ENCODE measurements around the gene CASP8. TPM values are rescaled to one million over a fixed set of nuclear protein-coding genes. Genes with fewer than 3 reads are reported as not detected.

Gene CASP8
- total RNA-seq, 1 donor from 2014 or later, result 14.4 TPM

DNA sequence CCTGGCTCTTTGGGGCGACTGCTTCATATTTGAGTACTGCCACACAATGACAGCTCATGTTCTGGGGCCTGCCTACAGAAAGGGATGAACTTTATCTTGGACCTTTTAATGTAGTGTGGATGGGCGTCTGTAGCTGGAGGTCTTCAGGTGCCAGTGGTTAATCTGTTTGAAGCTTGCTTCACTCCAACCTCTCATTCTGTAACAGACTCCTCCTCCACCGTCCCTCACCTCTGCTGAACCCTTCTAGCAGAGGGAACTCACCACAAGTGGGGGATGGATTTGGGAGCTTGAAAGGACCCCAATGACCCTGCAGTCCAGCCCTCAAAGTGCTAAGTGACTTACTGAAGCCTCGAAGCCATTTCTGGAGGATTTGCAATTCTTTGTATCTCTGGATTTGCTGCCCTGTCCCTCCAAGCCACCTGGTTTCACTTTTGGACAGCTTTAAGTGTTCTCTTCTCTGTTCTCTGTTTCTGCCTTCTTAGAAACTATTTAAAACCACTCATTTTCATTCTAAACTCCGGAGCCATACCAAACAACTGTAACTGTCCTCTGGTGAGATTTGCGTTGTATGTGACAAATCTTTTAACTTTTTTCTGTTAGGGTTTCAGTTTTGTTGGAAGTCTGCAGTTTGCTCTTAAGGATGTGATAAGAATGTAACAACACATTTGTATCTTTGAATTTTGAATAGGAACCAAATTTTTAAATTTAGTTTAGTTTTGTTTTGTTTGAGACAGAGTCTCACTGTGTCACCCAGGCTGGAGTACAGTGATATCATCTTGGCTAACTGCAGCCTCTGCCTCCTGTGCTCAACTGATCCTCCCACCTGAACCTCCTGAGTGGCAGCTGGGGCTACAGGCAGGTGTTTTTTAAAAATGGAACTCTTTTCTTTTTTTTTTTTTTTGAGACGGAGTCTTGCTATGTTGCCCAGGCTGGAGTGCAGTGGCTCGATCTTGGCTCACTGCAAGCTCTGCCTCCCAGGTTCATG lies 37.0 kb upstream of the CASP8 start:
- no peak for DNase-seq (ENCODE audit: low read depth)
- no peaks in the 10 kb centered on the region for H3K9me3 ChIP-seq (ENCODE audit: insufficient read depth, low read depth, low read length)
- no peak overlapping the region for H3K4me3 ChIP-seq (ENCODE audit: insufficient read depth, low read depth, low read length)
- Mint-ChIP-seq H3K4me1 (ENCODE audit: low read depth, unreplicated experiment) (peaks cover 22% of the 10 kb centered on the region), H3K36me3 (ENCODE audit: low read depth, unreplicated experiment) (peaks cover 2% of the 10 kb centered on the region), H3K4me3 (ENCODE audit: unreplicated experiment) (no peak overlapping the region), H3K9me3 (ENCODE audit: unreplicated experiment) (no peaks in the 10 kb centered on the region), H3K27me3 (ENCODE audit: low read depth, unreplicated experiment) (no peaks in the 10 kb centered on the region), H3K27ac (ENCODE audit: unreplicated experiment) (no peak overlapping the region)
- no peaks in the 10 kb centered on the region for H4K20me1 ChIP-seq (ENCODE audit: insufficient read depth, low read length)
- H3K4me2 ChIP-seq (ENCODE audit: low read length), result no peak overlapping the region
- H3K27me3 ChIP-seq (ENCODE audit: insufficient read depth, low read length), result peaks cover 3% of the 10 kb centered on the region
- no peaks in the 10 kb centered on the region for H3K79me2 ChIP-seq (ENCODE audit: insufficient read depth, low read length)
- H3K9ac ChIP-seq (ENCODE audit: low read length), result no peak overlapping the region
- FAIRE-seq, result no peak
- H3K4me1 ChIP-seq (ENCODE audit: insufficient read depth, low read length), result no peaks in the 10 kb centered on the region
- H3K27ac ChIP-seq (ENCODE audit: low read depth, low read length), result no peak overlapping the region
- no peak for TF ChIP-seq EZH2 (IDR thresholded peaks at IDR 0.05; ENCODE audit: insufficient read depth, low read length)
- TF ChIP-seq, protein P1, sequence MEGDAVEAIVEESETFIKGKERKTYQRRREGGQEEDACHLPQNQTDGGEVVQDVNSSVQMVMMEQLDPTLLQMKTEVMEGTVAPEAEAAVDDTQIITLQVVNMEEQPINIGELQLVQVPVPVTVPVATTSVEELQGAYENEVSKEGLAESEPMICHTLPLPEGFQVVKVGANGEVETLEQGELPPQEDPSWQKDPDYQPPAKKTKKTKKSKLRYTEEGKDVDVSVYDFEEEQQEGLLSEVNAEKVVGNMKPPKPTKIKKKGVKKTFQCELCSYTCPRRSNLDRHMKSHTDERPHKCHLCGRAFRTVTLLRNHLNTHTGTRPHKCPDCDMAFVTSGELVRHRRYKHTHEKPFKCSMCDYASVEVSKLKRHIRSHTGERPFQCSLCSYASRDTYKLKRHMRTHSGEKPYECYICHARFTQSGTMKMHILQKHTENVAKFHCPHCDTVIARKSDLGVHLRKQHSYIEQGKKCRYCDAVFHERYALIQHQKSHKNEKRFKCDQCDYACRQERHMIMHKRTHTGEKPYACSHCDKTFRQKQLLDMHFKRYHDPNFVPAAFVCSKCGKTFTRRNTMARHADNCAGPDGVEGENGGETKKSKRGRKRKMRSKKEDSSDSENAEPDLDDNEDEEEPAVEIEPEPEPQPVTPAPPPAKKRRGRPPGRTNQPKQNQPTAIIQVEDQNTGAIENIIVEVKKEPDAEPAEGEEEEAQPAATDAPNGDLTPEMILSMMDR (IDR thresholded peaks at IDR 0.05; ENCODE audit: insufficient read depth, low read depth, low read length), result no peak
- H3K36me3 ChIP-seq (ENCODE audit: insufficient read depth, low read length), result no peaks in the 10 kb centered on the region
- no peak overlapping the region for H2AFZ ChIP-seq (ENCODE audit: low read depth, low read length)

GRCh38 chr2:201228271-201228911 lies 31.9 kb upstream of the CASP8 start:
- Mint-ChIP-seq H3K27ac (ENCODE audit: unreplicated experiment) (no peak overlapping the region), H3K4me1 (ENCODE audit: low read depth, unreplicated experiment) (peaks cover 4% of the 10 kb centered on the region), H3K9me3 (ENCODE audit: unreplicated experiment) (no peaks in the 10 kb centered on the region), H3K27me3 (ENCODE audit: low read depth, unreplicated experiment) (no peaks in the 10 kb centered on the region), H3K4me3 (ENCODE audit: unreplicated experiment) (no peak overlapping the region), H3K36me3 (ENCODE audit: low read depth, unreplicated experiment) (no peaks in the 10 kb centered on the region)
- H3K79me2 ChIP-seq (ENCODE audit: insufficient read depth, low read length), result no peaks in the 10 kb centered on the region
- no peaks in the 10 kb centered on the region for H3K4me1 ChIP-seq (ENCODE audit: insufficient read depth, low read length)
- no peak overlapping the region for H3K27ac ChIP-seq (ENCODE audit: low read depth, low read length)
- no peak overlapping the region for H3K4me3 ChIP-seq (ENCODE audit: insufficient read depth, low read depth, low read length)
- H4K20me1 ChIP-seq (ENCODE audit: insufficient read depth, low read length), result no peaks in the 10 kb centered on the region
- FAIRE-seq (no peak), DNase-seq (ENCODE audit: low read depth) (no peak)
- no peaks in the 10 kb centered on the region for H3K9me3 ChIP-seq (ENCODE audit: insufficient read depth, low read depth, low read length)
- H3K9ac ChIP-seq (ENCODE audit: low read length), result no peak overlapping the region
- no peak overlapping the region for H2AFZ ChIP-seq (ENCODE audit: low read depth, low read length)
- TF ChIP-seq, protein P1 (IDR thresholded peaks at IDR 0.05; ENCODE audit: insufficient read depth, low read depth, low read length), result no peak
- TF ChIP-seq EZH2 (IDR thresholded peaks at IDR 0.05; ENCODE audit: insufficient read depth, low read length), result no peak
- H3K27me3 ChIP-seq (ENCODE audit: insufficient read depth, low read length), result peaks cover 3% of the 10 kb centered on the region
- H3K36me3 ChIP-seq (ENCODE audit: insufficient read depth, low read length), result no peaks in the 10 kb centered on the region
- H3K4me2 ChIP-seq (ENCODE audit: low read length), result no peak overlapping the region

All from astrocyte (in vitro differentiated cells and primary cell).